CD4-positive, alpha-beta T cell treated with Interleukin-17A for 1 hour (primary cell): ENCODE data around the gene MAOA.
A peak's percentile ranks its signal among the peaks of the same experiment; 100 is the strongest.
"Not testable (repeated sequence)": the region's sequence is repeated elsewhere in the genome, so short reads cannot be mapped to it uniquely, and the experiment has no call there.

Experiments
- DNase-seq: peaks from one replicate; pipeline ENCODE4 v3.0.0-alpha.2; 2020

MAOA gene

DNA sequence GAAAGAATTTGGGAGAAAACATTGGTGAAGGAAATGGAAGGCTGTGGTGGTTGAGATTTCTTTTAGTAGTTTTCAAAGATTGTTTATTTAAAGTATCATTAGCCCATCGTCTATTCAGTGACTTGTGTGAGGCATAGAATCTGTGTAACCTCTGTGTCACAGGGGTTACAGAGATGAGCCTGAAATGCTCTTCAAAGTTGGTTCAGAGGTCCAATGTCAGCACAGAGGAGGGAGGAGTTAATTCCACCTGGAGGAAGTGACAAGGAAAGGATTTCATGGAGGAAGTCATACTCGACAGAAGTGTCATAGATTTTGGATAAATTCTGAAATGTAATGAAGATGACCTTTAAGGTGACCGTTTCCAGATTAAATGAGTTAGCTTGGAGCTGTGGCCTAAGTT lies 8.2 kb downstream of the MAOA start:
- DNase-seq: no peak

DNA sequence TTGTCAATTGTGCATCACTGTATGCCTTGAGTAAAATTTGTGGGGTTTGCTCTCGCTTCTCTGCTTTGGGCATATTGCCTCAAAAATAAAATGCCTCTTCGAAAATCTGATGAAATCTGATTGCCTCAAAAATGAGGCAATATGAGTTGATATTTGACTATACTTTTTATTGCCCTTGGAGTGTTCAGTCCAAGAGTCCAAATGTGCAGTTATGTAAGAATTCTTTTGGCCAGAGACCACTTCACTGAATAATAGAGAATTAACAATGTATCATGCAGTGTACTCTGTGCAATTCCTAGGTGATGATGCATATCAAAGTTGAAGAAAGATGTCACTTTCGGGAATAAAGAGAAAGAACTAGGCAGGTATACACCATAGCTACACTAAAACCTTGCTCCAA lies 8.6 kb downstream of the MAOA start:
- no peak for DNase-seq

DNA sequence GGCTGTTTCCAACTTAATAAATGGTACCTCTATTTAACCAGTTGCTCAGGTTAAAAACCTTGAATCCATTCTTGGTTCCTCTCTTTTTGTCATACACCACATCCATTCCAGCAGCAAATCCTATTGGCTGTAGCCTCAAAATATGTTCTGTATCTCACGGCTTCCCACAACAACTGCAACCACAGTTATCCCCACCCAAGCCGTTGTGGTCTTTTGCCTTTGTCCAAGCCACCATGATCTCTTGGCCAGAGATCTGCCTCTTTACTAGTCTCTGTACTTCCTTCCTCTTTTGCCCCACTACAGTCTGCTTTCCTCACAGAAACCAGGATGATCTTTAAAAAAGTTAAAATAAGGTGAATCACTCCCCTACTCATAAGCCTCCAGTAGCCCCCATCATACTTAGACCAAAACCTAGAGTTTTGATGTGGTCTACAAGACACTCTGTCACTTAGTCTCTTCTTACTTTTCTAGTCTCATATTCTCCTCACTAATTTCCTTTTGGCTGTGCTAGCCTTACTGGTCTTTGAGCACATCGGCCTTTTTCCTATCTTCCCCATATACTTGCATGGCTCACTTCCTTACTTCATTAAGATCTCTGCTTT lies 10.3 kb downstream of the MAOA start:
- DNase-seq: no peak

DNA sequence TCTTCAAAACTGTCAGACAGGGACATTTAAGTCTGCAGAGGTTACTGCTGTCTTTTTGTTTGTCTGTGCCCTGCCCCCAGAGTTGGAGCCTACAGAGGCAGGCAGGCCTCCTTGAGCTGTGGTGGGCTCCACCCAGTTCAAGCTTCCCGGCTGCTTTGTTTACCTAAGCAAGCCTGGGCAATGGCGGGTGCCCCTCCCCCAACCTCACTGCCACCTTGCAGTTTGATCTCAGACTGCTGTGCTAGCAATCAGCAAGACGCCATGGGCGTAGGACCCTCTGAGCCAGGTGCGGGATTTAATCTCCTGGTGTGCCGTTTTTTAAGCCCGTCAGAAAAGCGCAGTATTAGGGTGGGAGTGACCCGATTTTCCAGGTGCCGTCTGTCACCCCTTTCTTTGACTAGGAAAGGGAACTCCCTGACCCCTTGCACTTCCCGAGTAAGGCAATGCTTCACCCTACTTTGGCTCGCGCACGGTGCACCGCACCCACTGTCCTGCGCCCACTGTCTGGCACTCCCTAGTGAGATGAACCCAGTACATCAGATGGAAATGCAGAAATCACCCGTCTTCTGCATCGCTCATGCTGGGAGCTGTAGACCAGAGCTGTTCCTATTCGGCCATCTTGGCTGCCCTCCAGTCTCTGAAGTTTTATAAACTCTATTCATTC lies 20.0 kb downstream of the MAOA start:
- not testable (repeated sequence) for DNase-seq

DNA sequence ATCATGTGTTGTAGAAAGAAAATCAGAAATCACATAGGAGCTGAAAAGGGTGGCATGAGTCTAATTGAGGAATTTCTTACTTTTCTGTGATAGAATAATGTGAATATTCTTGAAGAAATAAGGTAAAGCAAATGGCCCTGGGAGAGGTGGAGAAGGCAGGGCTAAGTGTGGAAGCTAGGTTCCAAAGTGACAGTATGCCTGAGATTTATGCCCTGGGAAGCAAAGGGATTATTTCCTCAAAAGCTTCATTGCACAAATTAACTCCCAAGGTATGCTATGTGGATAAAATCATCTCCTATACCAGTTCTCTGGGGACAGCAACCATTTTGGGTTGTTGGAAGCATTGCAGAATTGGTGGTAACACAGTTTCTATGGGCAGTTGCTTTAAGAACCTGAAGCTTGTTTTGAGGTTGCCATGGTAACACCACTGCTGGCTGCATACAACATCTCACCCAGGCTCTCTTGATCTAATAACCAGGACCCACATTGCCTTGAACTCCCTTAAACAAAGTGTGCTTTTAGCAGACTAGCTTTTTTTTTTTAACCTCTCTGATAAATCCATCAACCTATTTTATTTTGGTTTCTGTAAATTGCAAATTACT lies 21.0 kb downstream of the MAOA start:
- DNase-seq: peak; percentile 42

DNA sequence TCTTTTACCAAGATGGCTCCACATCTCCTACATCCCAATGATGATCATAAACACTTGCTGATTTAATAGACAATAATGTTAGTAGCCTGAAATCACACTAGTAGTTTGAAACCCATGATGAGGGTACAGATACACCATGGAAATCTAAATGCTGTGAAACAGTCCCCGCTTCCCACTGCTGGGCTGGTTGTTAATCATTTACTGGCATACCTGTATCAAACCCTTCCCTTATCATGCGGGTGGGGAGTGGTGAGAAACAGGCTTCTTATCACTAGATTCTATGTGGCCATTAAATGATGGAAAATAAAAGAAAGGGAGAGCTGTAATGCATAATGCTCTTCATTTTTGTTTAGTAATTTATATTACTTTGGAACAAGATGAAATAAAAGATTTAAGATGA lies 21.9 kb downstream of the MAOA start:
- no peak for DNase-seq

DNA sequence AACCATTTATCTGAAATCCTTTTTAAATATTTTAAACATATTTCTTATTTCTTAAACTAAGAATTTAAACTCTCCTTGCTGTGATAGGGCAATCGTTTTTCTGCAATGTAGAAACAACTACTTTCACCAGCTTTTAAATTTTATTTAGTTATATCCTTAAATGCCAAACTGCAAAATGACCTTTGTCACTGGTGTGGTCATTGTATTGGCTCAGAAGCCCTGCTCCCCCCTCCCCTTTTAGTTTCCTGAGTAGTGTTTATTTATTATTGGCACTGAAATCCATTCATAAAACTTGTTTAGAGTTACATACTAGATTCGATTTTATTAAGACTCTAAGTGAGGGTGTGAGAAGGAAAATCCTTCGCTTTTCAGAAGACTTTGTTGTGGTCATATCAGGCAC lies 23.0 kb downstream of the MAOA start:
- DNase-seq: no peak

DNA sequence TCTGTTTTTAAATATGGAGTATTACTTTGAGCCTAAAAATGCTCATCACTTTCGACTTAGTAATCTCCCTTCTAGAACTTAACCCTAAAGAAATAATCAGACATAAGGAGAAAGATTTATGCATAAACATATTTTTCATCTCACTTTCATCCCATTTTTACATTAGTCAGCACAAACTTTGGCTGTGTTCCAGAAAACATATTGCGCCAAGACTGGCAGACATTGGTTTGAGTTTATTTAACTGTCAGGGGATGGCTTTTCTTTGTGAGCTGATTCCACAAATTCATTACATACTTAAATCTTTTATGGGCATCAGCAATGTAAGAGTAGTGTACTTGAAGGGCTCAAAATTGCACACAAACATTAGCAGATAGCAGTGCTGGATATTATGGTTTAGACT lies 23.7 kb downstream of the MAOA start:
- no peak for DNase-seq

DNA sequence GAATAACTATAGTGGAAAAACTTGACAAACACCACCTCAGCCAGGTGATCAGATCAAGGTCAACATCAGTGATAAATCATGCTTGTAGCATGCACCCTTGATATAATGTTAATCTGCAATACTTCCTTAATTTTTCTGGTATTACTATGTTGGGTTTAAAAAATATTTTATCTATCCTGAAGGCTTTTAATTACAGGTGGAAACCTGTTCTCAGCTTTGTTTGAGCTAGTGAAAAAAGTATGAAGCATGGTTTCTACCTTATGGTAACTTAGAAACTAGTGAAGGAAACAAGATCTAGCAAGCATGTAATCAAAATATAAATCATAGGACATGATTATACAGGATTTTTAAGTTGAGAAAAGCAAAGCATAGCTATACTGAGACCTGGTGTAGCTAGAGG lies 26.6 kb downstream of the MAOA start:
- no peak for DNase-seq

DNA sequence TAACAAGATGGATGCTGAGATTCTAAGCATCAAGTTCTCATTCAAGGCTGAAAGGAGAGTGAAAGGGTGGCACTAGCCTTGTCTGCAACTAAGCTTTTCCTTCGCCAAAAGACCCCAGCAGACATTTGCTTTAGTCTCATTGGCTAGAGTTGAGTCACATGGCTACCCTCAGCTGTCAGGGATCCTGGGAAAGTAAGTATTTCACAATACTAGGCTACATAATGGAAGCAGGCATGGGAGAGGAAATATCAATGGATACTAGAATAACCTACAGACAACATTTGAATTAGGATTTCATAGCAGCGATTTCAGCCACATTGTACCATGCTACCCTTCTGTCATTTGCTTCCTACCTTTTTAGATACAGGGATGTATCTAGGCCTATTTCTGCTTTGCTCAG lies 29.1 kb downstream of the MAOA start:
- DNase-seq: no peak

DNA sequence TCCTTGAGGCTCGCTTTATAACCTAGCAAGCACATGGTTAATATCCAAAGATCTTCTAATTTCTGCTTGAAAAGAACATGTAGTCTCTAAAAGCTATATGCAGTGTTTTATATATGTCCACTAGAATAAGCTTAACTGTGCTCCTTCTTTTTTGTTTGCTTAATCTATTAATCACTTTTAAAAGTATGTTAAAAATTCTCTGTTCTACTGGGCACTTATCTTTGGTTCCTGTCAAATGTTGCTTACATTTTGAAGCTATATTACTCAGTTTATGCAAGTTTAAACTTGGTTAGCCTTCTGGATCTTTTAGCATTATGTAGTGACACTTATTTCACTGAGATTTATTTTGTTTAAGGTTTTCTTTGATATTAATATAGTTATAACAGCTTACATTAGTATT lies 32.5 kb downstream of the MAOA start:
- DNase-seq: no peak

DNA sequence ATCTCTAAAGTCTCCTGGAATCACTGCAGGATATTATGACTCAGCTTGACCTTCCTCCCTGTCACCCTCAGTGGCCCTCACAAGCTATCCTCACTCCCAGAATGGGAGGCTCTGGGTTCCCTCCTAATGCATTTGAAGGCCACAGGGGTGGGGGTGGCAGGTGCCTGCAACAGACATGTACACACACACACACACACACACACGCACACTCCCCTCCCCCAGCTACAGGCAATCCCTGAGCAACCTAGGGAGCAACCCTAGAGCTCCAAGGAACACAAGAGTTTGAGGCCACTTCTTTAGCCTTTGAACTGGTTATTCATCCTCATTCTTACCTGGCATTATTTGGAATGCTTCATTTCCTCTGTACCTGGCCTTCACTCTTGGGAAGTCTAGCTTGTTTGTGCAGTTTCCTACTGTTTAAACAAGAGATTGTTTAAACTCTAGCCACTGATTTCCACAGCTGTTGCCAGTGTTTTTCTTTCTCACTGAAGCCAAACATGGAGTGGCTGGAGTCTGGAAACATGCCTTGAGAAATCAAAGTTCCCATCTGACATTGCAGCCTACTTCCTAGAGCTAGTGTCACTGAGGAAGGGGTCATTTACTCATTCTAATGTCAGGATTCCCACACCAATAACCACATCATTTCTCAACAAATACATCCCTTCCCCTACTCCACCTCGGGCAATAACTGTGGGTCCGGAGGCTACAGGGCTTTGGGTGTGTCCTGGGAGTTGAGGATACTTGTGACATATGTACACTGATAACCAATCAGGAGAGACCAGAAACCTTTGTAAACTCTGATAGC lies 37.7 kb downstream of the MAOA start:
- DNase-seq: no peak

DNA sequence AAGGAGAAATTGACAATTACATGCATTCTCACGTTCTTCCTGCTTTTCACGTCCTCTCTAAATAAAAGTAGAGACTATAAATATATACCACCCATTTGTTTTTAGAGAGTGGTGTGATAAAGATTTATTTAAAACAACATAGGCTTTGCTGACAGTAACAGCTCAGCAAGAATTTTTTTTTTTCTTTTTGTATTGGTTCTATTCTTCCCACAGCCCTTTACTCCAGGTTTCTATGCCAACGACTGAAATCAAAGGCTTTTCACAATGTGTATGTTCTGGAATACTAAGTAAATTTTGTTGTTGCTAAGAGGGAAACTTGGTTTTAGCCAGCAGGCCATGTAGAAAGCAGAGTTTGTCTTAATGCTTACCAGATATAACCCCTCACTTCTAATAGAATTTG lies 43.4 kb downstream of the MAOA start:
- DNase-seq: no peak

DNA sequence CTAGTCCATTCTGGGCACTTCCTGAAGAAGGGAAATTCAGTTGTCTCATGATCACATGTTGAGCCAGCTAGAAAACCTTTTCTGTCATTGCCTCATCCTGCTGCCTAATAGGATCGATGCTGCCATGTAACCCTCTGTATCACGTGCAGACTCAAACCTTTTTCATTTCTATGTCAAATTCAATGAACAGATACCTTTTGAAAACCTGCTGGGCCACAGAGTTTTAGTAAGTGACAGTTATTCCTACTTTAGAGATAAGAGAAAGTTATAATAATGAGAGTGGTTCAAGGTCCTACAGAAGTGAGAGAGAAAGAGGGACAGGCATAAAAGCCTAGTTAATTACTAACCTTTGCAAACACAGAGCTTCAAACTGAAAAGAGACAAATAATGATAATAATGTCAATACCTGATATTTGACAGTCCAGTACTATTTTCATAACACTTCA lies 46.0 kb downstream of the MAOA start:
- DNase-seq: no peak

DNA sequence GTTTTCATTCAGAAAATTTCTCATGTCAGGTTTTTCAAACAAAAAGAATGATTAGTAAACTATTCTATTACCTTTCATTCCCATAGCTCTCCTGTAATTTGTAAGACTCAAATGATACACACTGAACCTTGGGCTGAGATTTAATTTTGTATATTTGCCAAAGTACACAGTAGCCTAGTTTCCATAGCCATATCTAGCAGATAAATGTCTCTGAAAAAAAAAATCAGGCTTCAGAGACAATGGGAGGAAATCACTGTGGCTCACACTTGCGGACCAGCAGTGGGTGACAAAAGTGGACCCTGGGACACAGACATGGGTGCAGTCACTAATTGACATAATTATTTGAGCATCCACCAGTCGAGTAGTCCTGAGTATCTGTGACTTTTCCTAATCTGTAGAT lies 46.6 kb downstream of the MAOA start:
- no peak for DNase-seq

DNA sequence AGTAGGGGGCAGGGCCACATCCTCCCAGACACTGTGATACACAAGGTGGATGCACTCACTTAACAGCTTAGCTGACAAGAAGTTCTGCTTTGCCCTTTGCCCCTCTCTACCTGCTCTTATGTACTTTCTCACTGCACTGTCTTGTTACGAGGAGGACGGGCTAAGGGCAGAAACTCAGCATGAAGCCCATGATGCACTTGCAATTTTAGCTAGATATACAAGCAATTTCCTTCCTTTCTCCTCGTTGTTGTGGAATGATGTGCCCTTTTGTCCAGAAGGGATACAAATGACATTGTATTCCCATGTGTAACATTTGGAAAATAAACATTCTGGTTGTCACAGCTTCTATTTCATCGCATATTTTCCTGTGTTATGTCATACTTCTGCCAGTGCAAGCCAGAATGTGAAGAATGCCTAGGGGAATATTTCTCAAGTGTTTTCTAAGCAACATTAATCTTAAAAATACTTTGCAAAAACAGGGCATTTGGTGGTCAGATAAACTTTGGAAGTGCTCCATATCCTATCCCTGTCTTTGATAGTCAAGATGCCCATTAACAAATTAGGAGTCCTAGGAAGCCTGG lies 47.2 kb downstream of the MAOA start:
- DNase-seq: no peak

DNA sequence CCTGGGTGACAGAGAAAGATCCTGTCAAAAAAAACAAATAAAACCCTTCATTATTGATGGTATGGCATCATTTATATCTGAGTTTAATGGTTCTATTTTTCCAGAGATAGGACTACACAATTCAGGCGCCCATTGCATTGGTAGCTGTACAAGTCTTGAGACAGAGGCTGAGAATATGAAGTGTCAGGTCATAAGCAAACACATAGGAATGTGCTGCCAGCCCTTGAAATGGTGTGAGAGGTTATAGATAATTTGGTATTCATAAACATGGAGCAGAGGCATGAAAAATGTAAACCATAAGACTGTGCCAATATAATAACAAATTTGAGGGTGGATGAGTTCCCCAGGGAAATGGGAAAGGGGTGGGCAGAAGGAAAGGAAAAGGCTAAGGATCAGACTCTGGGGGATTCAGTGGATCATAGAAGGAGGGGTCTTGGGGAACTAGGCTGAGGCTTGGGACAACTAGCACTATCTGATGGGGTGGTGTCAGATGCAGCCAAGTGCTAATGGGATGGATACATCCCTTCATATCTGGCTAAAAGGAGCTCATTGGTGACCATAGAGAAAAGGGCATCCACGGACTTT lies 50.8 kb downstream of the MAOA start:
- no peak for DNase-seq

DNA sequence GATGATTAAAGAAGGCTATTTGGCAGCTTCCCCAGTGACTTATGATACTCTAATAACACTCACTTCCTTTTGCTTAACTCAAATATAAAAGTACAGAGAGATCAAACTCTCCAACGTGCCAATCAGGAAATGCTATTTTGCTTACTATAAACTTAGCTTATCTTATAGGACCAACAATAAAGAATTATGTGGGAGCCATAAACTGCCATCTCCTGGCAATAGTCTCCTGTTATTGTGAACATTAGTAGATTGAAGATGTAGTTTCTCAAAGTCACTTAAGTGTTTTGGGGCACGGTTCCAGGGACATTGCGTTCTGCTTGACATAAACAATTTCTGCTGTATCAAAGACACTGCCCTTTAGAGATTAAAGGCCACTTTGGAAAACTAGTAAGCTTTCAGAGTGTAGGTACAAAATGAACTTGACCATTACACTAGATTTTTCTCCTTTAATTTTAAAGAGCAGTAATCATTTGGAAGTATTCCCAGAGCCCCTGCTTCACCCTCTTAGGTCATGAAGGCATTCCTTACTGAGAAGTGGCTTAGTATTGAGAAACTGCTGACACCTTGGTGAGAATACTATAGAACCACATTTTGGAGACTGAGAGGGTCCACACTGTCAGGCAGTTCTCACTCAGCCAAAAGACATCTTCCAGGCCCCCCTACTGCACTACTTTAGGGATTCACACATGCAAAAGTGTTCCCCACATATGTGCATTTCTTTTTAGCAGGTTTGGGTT lies 51.9 kb downstream of the MAOA start:
- no peak for DNase-seq

DNA sequence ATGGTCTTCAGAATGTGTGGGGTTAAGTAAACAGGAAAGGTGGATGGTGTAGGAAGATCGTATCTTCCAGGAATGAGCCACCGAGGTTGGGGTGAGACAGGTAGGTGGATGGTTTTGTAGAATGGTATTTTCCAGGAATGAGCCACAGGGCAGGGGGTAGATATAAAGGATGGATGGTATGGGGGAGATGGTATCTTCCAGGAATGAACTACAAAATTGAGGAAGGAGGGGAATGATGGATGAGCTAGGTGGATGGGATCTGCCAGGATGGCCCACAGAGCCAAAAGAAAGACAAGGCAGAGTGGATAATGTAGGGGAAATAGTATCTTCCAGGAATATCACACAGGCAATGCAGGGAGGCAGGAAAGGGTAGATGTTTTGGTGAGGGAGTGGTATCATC lies 60.0 kb downstream of the MAOA start:
- no peak for DNase-seq

DNA sequence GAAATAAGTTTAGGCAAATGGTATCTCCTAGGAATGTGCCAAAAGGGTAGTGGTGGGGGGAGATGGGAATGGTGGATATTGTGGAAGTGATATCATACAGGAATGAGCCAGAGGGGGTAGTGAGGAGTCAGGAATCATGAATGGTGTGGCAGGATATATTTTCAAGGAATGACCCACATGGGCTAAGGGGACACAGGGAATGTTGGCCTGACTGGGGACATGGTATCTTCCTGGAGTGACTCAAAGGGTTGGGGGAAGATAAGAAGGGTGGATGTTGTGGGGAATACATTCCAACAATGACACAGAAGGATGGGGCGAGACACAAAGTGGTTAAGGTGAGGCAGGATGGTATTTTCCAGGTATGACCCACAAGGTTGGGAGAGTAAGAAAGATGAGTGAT lies 60.6 kb downstream of the MAOA start:
- DNase-seq: no peak

DNA sequence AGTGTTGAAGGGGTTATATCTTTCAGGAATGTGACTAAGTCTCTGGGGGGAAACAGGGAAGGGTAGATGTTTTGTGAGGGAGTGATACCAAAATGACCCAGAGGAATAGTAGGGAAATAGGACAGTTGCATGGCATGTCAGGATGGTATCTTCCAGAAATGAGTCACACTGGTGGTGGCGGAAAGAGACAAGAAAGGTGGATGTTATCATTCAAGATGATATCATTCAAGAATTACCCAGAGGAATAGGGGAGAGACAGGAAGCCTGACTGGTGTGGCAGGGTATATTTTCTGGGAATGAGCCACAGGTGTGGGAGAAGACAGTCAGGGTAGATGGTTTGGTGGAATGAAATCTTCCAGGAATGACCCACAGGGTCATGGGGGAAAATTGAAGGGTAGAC lies 61.1 kb downstream of the MAOA start:
- DNase-seq: no peak

DNA sequence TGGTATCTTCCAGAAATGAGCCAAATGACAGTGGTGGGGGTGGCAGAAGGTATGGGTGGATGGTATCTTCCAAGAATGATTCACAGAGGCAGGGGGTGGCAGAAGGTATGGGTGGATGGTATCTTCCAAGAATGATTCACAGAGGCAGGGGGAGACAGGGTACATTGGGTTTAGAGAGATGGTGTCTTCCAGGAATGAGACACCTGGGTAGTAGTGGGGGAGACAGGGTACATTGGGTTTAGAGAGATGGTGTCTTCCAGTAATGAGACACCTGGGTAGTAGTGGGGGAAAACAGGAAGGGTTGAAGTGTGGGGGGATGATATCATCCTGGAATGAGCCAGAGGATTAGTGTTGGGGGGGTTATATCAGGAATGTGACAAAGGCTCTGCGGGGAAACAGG lies 62.0 kb downstream of the MAOA start:
- no peak for DNase-seq
